Gastroesophageal sphincter (tissue), 3 donors: ENCODE data around the gene LRRC4.

Source experiments
- POLR2AphosphoS5 ChIP-seq: sonication (generic); formaldehyde crosslinking; IDR thresholded peaks from one replicate; pipeline ENCODE4 v1.6.1; 2017; ENCODE audit warnings: antibody characterized with exemption
- TF ChIP-seq, protein P1 (sequence below), 4 experiments: fragments of 200-600 bp in 2 of 4; fragments of 450-650 bp in 2 of 4; sonication (generic) in 1 of 4; IDR thresholded peaks; one replicate each; pipeline ENCODE4 v1.5.1; 2017 to 2019; ENCODE audit warnings: antibody characterized with exemption in 4 of 4, mild to moderate bottlenecking in 2 of 4, moderate library complexity in 2 of 4

- TF ChIP-seq POLR2AphosphoS5, result no peak
- TF ChIP-seq, protein P1, sequence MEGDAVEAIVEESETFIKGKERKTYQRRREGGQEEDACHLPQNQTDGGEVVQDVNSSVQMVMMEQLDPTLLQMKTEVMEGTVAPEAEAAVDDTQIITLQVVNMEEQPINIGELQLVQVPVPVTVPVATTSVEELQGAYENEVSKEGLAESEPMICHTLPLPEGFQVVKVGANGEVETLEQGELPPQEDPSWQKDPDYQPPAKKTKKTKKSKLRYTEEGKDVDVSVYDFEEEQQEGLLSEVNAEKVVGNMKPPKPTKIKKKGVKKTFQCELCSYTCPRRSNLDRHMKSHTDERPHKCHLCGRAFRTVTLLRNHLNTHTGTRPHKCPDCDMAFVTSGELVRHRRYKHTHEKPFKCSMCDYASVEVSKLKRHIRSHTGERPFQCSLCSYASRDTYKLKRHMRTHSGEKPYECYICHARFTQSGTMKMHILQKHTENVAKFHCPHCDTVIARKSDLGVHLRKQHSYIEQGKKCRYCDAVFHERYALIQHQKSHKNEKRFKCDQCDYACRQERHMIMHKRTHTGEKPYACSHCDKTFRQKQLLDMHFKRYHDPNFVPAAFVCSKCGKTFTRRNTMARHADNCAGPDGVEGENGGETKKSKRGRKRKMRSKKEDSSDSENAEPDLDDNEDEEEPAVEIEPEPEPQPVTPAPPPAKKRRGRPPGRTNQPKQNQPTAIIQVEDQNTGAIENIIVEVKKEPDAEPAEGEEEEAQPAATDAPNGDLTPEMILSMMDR (IDR thresholded peaks at IDR 0.05), result no peak
These were observed 8.4 kb downstream of the LRRC4 start for GRCh38 chr7:128022631-128023532.
